DMS 273 treated with DMSO at 0.1 percent for 48 hours (cell line): Measurements from ENCODE around the gene CCL24.
"Not testable (repeated sequence)": the region's sequence is repeated elsewhere in the genome, so short reads cannot be mapped to it uniquely, and the experiment has no call there.

Experiments used
- DNase-seq: peaks from one replicate; lab custom pipeline; 2025; lab: John Stamatoyannopoulos, UW

CCL24 gene

DNA sequence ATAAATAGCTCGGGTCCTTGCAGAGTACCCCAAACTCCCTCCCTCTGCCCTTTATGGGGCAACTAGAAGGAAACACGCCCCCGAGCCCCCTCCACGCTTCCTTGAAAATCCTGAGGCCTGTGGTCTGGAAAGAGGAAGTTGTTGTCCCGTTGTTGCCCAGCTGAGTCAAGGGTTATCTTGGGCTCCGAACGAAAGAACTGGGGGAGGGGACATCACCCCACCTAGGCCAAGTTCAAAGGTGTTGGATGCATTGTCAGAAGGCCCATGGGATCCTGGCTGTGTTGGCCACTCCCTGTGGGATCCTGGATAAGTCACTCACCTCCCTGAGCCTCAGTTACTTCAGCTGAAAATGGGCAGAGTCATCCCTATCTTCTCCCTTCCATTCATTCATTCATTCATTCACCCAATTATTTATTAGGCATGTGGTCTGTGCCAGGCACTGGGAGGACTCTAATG is at the start of gene CCL24:
CCL24 (minus strand) TSS at position 26 of the 456 bp plus-strand sequence. CDS start 91 bp downstream, outside the sequence.
- DNase-seq, result no peak

DNA sequence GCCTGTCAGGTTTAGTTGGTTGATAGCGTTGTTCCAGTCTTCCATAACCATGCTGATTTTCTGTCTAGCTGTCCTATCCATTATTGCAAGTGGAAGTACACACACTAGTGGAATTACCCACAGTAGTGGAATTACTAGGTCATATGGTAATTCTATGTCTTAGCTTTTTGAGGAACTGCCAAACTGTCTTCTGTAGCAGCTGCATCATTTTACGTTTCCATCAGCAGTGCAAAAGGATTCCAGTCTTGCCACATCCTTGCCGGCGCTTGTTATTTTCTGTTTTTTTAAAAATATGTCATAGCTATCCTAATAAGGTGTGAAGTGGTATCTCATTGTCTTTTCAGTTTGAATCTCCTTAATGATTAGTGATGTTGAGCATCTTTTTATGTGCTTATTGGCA is 48.0 kb upstream of the CCL24 start:
- no peak for DNase-seq

DNA sequence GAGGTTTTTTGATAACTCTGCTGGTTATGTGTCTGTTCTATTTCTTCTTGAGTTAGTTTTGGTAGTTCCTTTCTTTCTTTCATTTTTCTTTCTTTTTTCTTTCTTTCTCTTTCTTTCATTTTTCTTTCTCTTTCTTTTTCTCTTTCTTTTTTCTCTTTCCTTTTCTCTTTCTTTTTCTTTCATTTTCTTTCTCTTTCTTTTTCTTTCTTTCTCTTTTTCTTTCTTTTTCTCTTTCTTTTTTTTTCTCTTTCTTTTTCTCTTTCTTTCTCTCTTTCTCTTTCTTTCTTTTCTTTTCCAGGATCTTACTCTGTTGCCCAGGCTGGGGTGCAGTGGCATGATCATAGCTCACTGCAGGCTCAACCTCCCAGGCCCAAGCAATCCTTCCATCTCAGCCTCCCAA is 44.8 kb upstream of the CCL24 start:
- DNase-seq, result no peak

- DNase-seq, result no peak
These were observed 42.9 kb upstream of the CCL24 start for GRCh38 chr7:75856536-75856935.

- not testable (repeated sequence) for DNase-seq
These were observed 41.3 kb upstream of the CCL24 start for GRCh38 chr7:75854813-75855345.

- no peak for DNase-seq
These were observed 40.6 kb upstream of the CCL24 start for GRCh38 chr7:75854233-75854632.

GRCh38 chr7:75850235-75850634 is 36.6 kb upstream of the CCL24 start:
- DNase-seq, result no peak

DNA sequence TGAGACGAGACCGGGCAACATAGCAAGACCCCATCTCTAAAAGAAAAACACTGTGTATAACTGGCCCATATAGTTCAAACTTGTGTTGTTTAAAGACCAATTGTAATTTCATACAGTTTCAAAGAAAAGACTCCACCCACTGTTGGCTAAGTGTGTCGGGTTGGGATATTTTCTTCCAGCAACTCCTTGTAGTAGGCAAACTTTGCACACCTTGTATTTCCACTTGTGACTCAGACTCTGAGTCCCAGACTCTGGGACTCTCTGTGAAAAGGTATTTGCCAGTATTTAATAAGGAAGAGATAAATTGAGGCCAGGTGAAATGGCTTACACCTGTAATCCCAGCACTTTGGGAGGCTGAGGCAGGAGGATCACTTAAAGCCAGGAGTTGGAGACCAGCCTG is 36.0 kb upstream of the CCL24 start:
- DNase-seq, result no peak

DNA sequence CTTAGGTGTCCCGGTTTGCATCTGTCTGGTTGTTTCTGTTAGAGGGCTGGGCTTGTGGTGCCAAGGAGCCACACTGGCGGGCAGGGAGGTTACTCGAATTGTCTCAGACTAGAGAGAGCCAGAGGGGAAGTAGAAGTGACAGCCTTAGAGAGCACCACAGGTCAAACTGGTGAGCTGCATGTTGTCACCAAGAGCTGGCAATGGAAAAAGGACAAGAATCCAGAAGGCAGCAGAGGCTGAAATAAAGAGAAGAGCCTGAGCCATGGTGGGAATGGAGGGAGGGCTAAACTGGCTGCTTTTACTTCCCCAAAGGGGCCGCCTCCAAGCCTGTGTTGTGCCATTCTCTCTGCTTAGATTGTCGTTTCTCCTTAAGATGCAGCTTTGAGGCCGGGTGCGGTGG is 34.1 kb upstream of the CCL24 start:
- no peak for DNase-seq

GRCh38 chr7:75845132-75845531 is 31.5 kb upstream of the CCL24 start:
- DNase-seq, result not testable (repeated sequence)

DNA sequence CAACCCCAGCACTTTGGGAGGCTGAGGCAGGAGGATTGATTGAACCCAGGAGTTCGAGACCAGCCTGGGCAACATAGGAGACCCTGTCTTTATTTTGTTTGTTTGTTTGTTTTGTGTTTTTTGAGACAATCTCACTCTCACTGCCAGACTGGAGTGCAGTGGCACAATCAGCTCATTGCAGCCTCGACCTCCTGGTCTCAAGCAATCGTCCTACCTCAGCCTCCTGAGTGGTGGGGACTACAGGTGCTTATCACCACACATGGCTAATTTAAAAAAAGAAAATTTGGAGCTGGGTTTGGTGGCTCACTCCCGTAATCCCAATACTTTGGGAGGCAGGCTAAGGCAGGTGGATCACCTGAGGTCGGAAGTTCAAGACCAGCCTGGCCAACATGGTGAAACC is 30.6 kb upstream of the CCL24 start:
- DNase-seq, result no peak

DNA sequence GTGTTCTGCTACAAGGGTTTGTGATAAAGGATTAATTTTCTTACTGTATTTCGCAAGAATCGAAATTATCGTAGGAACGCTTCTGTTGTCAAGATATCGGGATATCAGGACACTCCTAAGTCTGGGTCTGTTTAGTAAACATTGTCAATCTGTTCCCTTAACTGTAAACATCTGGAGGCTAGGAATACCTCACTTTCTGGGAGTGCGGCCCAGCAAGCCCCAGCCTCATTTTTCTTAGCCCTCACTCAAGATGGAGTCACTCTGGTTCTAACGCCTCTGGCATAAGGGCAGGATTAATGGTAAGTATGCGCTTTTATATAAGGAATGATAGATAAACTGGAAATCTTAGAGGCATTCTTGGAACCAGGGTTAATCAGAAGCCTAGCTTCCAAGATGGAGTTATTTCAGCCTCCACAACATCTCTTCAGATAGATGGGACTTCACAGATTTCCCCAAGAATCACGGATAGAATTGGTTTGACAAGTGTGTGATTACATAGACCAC is 30.1 kb upstream of the CCL24 start:
- no peak for DNase-seq

- DNase-seq, result no peak
These were observed 29.3 kb upstream of the CCL24 start for GRCh38 chr7:75842836-75843446.

DNA sequence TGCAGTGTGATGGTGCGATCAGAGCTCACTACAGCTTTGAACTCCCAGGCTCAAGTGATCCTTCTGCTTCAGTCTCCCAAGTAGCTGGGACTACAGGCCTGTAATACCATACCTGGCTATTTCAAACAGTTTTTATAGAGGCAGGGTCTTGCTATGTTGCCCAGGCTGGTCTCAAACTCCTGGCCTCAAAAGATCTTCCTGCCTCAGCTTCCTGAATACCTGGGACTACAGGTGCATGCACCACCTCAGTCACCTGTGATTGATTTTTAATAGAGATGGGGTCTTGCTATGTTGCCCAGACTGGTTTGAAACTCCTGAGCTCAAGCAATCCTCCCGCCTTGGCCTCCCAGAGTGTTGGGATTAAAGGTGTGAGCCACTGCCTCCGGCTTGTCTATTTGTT is 26.4 kb upstream of the CCL24 start:
- no peak for DNase-seq

DNA sequence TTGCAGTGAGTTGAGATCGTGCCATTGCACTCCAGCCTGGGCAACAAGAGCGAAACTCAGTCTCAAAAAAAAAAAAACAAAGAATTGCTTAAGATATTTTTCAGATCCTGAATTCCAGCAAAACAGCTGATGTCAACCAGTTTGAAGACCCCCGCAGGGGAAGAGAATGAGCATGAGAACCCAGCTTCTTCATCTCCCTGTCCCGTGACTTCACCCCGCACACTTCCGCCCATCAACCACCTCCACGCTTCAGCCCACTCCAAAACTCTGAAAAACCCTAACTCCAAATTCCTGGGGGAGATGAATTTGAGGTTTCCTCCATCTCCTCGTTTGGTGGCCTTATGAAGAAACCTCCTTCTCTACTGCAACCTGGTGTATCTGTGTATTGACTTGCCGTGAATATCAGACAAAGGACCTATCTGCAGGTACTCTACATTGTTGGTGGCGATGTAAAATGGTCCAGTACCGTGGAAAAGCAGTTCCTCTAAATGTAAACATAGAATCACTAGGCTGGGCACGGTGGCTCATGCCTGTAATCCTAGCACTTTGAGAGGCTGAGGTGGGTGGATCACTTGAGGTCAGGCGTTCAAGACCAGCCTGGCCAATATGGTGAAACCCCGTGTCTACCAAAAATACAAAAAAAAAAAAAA is 24.8 kb upstream of the CCL24 start:
- DNase-seq, result not testable (repeated sequence)

DNA sequence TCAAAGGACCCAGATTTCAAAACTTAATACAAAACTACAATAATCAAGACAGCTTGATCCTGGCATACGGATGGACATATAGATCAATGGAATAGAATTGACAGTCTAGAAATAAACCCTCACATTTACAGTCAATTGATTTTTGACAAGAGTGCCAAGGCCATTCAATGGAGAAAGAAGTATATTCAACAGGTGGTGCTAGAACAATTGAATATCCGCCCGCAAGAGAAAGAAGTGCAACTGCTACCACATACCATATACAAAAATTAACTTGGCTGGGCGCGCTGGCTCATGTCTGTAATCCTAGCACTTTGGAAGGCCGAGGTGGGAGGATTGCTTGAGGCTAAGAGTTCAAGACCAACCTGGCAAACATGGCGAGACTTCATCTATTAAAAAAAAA is 23.2 kb upstream of the CCL24 start:
- DNase-seq, result no peak

DNA sequence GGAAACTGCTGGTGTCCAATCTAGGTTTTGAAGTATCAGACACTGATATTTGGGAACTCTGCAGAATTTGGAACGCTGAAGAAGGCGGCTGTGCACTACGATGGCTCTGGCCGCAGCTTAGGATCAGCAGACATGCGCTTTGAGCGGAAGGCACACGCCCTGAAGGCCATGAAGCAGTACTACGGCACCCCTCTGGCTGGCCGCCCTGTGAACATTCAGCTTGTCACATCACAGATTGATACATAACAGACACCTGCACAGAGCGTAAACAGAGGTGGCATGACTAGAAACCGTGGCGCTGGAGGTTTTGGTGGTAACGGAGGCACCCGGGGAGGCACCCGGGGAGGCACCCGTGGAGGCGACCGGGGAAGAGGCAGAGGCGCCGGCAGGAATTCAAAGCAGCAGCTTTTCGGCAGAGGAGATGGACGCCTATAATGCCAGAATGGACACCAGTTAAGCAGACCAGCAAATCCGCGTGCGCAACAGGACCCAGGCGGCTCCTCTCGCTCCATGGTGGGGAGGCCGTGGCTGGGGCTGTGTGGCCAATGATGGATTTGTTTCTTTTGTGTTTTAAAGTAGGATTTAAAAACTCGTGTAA is 22.2 kb upstream of the CCL24 start:
- DNase-seq, result no peak

DNA sequence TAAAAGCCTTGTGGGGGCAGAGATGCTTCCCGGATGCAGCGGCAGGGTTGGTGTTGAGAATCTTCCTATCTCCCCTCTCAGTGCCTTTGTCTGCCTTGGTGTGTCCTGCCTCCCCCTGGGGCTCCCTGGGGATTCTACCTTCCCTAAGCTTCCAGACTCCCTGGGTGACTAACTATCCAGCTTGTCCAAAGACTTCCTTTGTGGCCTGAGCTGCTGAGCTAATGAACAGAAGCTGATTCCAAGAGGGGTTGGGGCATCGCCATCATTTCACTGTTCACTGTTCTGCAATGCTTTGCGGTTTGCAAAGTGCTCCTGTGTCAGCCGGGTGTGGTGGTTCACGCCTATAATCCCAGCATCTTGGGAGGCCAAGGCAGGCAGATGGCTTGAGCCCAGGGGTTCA is 20.1 kb upstream of the CCL24 start:
- DNase-seq, result not testable (repeated sequence)

GRCh38 chr7:75830978-75831377 is 17.4 kb upstream of the CCL24 start:
- no peak for DNase-seq

GRCh38 chr7:75829656-75830055 is 16.1 kb upstream of the CCL24 start:
- DNase-seq, result not testable (repeated sequence)

- no peak for DNase-seq
These were observed 9.7 kb upstream of the CCL24 start for GRCh38 chr7:75823198-75823910.

DNA sequence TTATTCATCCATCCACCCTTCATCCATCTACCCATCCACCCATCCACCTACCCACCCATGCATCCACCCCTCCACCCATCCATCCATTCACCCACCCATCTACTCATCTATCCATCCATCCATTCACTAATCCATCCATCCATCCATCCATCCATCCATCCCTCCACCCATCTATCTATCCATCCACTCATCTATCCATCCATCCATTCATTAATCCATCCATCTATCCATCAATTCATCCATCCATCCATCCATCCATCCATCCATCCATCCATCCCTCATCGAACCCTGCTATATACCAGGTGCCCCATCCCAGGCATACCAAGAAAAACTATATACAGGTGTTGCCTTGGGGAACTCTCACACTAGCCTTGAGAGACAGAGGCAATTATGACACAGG is 7.1 kb upstream of the CCL24 start:
- no peak for DNase-seq
